ENCODE measurements around the gene CES4A. TPM values are rescaled to one million over a fixed set of nuclear protein-coding genes. Genes with fewer than 3 reads are reported as not detected.

CES4A gene
- total and polyA plus RNA-seq, 9 of the 15 experiments (the other 6 are each of a cell fraction or from before 2014, with no cell fraction given), result 0.09 to 0.13 (median 0.11) TPM; not detected in 6

DNA sequence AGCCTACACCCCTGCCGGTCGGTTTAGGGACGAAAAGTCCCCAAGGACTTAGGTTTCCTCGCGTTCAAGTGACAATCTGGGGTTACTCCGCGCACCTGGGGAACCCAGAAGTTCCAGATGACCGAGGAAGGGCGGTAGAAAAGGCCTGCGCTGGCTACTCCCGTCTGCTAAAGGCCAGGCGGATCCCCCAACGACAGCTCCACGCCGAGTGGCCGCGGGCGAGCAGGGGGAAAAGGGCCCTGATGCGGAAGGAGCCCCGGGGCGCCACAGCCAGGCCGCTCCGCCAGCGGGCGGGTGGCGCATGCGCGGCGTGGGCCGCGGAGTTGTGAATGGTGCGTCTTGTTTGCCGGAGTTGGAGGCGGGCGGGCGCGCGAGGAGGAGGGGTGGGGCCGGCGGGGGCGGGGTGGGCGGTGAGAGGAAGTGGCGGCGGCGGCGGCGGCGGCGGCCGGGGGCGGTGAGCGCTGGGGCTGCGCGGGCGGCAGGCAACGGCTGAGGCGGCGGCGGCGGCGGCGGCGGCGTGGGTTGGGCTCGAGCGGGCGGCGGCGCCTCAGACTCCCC is 40.4 kb downstream of the CES4A start, which contains the start of gene CBFB (continued):
- TF ChIP-seq, protein P1, sequence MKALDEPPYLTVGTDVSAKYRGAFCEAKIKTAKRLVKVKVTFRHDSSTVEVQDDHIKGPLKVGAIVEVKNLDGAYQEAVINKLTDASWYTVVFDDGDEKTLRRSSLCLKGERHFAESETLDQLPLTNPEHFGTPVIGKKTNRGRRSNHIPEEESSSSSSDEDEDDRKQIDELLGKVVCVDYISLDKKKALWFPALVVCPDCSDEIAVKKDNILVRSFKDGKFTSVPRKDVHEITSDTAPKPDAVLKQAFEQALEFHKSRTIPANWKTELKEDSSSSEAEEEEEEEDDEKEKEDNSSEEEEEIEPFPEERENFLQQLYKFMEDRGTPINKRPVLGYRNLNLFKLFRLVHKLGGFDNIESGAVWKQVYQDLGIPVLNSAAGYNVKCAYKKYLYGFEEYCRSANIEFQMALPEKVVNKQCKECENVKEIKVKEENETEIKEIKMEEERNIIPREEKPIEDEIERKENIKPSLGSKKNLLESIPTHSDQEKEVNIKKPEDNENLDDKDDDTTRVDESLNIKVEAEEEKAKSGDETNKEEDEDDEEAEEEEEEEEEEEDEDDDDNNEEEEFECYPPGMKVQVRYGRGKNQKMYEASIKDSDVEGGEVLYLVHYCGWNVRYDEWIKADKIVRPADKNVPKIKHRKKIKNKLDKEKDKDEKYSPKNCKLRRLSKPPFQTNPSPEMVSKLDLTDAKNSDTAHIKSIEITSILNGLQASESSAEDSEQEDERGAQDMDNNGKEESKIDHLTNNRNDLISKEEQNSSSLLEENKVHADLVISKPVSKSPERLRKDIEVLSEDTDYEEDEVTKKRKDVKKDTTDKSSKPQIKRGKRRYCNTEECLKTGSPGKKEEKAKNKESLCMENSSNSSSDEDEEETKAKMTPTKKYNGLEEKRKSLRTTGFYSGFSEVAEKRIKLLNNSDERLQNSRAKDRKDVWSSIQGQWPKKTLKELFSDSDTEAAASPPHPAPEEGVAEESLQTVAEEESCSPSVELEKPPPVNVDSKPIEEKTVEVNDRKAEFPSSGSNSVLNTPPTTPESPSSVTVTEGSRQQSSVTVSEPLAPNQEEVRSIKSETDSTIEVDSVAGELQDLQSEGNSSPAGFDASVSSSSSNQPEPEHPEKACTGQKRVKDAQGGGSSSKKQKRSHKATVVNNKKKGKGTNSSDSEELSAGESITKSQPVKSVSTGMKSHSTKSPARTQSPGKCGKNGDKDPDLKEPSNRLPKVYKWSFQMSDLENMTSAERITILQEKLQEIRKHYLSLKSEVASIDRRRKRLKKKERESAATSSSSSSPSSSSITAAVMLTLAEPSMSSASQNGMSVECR (CRISPR knock-in tag; IDR thresholded peaks at IDR 0.05), result peak; percentile 74
- TF ChIP-seq, protein P2, sequence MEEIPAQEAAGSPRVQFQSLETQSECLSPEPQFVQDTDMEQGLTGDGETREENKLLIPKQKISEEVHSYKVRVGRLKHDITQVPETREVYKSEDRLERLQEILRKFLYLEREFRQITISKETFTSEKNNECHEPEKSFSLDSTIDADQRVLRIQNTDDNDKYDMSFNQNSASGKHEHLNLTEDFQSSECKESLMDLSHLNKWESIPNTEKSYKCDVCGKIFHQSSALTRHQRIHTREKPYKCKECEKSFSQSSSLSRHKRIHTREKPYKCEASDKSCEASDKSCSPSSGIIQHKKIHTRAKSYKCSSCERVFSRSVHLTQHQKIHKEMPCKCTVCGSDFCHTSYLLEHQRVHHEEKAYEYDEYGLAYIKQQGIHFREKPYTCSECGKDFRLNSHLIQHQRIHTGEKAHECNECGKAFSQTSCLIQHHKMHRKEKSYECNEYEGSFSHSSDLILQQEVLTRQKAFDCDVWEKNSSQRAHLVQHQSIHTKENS (CRISPR knock-in tag; IDR thresholded peaks at IDR 0.05), result no peak
- no peak for TF ChIP-seq MAFG (tag; conservative IDR thresholded peaks at IDR 0.05)
- TF ChIP-seq, protein P3, sequence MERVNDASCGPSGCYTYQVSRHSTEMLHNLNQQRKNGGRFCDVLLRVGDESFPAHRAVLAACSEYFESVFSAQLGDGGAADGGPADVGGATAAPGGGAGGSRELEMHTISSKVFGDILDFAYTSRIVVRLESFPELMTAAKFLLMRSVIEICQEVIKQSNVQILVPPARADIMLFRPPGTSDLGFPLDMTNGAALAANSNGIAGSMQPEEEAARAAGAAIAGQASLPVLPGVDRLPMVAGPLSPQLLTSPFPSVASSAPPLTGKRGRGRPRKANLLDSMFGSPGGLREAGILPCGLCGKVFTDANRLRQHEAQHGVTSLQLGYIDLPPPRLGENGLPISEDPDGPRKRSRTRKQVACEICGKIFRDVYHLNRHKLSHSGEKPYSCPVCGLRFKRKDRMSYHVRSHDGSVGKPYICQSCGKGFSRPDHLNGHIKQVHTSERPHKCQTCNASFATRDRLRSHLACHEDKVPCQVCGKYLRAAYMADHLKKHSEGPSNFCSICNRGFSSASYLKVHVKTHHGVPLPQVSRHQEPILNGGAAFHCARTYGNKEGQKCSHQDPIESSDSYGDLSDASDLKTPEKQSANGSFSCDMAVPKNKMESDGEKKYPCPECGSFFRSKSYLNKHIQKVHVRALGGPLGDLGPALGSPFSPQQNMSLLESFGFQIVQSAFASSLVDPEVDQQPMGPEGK (CRISPR knock-in tag; IDR thresholded peaks at IDR 0.05; ENCODE audit: borderline replicate concordance), result peak; percentile 53; the same call in 1 of the 2 replicates
- 0 out of 2 replicates have a peak, but pooled peaks have one; percentile 37 for TF ChIP-seq CBX5 (IDR thresholded peaks at IDR 0.05; ENCODE audit: borderline replicate concordance, low read depth)
- TF ChIP-seq FOXJ2 (tag; IDR thresholded peaks at IDR 0.05), result no peak

All from K562 (cell line).